H9 (cell line): ENCODE results near the gene AMBRA1. TPM values are rescaled to one million over a fixed set of nuclear protein-coding genes. Genes with fewer than 3 reads are reported as not detected.

Experiments used
- DNase-seq: peaks from one replicate; pipeline ENCODE4 v3.0.0-alpha.2; 2017
- H2AFZ ChIP-seq: one replicate; pipeline ENCODE4 v1.6.1; 2013; ENCODE audit warnings: mild to moderate bottlenecking, low read length, control low read depth, moderate library complexity
- H2AK5ac ChIP-seq: 2 replicates; pipeline ENCODE4 v1.6.1; 2013; ENCODE audit warnings: low read length, control low read depth, mixed read lengths; ENCODE audit not compliant: insufficient read length
- H2BK120ac ChIP-seq: one replicate; pipeline ENCODE4 v1.6.1; 2013; ENCODE audit warnings: low read depth, mild to moderate bottlenecking, low read length, control low read depth, inconsistent platforms; ENCODE audit not compliant: poor library complexity, severe bottlenecking
- H2BK12ac ChIP-seq: 2 replicates; pipeline ENCODE4 v1.6.1; 2013; ENCODE audit warnings: low read length, control low read depth, mixed read lengths, low read depth; ENCODE audit not compliant: insufficient read length
- H2BK15ac ChIP-seq: 2 replicates; pipeline ENCODE4 v1.6.1; 2013; ENCODE audit warnings: low read depth, low read length, control low read depth
- H2BK20ac ChIP-seq: one replicate; pipeline ENCODE4 v1.6.1; 2013; ENCODE audit warnings: low read depth, mild to moderate bottlenecking, low read length, control low read depth, inconsistent platforms; ENCODE audit not compliant: poor library complexity, severe bottlenecking
- H2BK5ac ChIP-seq: 2 replicates; pipeline ENCODE4 v1.6.1; 2013; ENCODE audit warnings: low read length, control low read depth, mixed read lengths; ENCODE audit not compliant: insufficient read length
- H3K14ac ChIP-seq: 2 replicates; pipeline ENCODE4 v1.6.1; 2013; ENCODE audit warnings: low read length, control low read depth; ENCODE audit not compliant: insufficient read depth
- H3K18ac ChIP-seq: 2 replicates; pipeline ENCODE4 v1.6.1; 2013; ENCODE audit warnings: low read depth, mild to moderate bottlenecking, mixed read lengths, low read length, control low read depth; ENCODE audit not compliant: insufficient read length
- H3K23ac ChIP-seq: 2 replicates; pipeline ENCODE4 v1.6.1; 2013; ENCODE audit warnings: low read length, control low read depth, mixed read lengths, low read depth; ENCODE audit not compliant: insufficient read length
- H3K23me2 ChIP-seq: 2 replicates; pipeline ENCODE4 v1.6.1; 2013; ENCODE audit warnings: low read depth, mild to moderate bottlenecking, mixed read lengths, low read length, control low read depth; ENCODE audit not compliant: insufficient read length, poor library complexity, severe bottlenecking
- H3K27ac ChIP-seq: 2 replicates; pipeline ENCODE4 v1.5.1; 2013; ENCODE audit warnings: low read length, control low read depth, mixed read lengths, low read depth; ENCODE audit not compliant: insufficient read length
- H3K27me3 ChIP-seq: 2 replicates; pipeline ENCODE4 v1.6.1; 2013; ENCODE audit warnings: low read length, control low read depth, inconsistent platforms; ENCODE audit not compliant: insufficient read depth
- H3K4ac ChIP-seq: 2 replicates; pipeline ENCODE4 v1.6.1; 2013; ENCODE audit warnings: low read depth, mild to moderate bottlenecking, control low read depth, inconsistent platforms, low read length, moderate library complexity
- H3K4me1 ChIP-seq: 2 replicates; pipeline ENCODE4 v1.6.1; 2013; ENCODE audit warnings: low read length, control low read depth, inconsistent platforms; ENCODE audit not compliant: insufficient read depth
- H3K4me2 ChIP-seq: 2 replicates; pipeline ENCODE4 v1.6.1; 2013; ENCODE audit warnings: low read length, control low read depth, mixed read lengths; ENCODE audit not compliant: insufficient read length, insufficient read depth
- H3K56ac ChIP-seq: 2 replicates; pipeline ENCODE4 v1.6.1; 2013; ENCODE audit warnings: low read depth, mild to moderate bottlenecking, mixed read lengths, low read length, control low read depth; ENCODE audit not compliant: insufficient read length
- H3K79me1 ChIP-seq: 2 replicates; pipeline ENCODE4 v1.6.1; 2013; ENCODE audit warnings: low read depth, mild to moderate bottlenecking, moderate library complexity, low read length, control low read depth, inconsistent platforms; ENCODE audit not compliant: insufficient read depth, poor library complexity, severe bottlenecking
- H3K79me2 ChIP-seq: 2 replicates; pipeline ENCODE4 v1.6.1; 2013; ENCODE audit warnings: low read length, control low read depth, inconsistent platforms; ENCODE audit not compliant: insufficient read depth
- H3K9ac ChIP-seq: 2 replicates; pipeline ENCODE4 v1.6.1; 2013; ENCODE audit warnings: low read length, control low read depth, mixed read lengths; ENCODE audit not compliant: insufficient read length; ENCODE audit errors: extremely low read depth
- H3K9me3 ChIP-seq: one replicate; pipeline ENCODE4 v1.6.1; 2013; ENCODE audit warnings: low read depth, low read length, inconsistent platforms; ENCODE audit not compliant: control insufficient read depth
- H3T11ph ChIP-seq: one replicate; pipeline ENCODE4 v1.6.1; 2013; ENCODE audit warnings: mild to moderate bottlenecking, low read length, control low read depth, inconsistent platforms
- H4K20me1 ChIP-seq: one replicate; pipeline ENCODE4 v1.6.1; 2013; ENCODE audit not compliant: control insufficient read depth, insufficient read length, insufficient read depth
- H4K5ac ChIP-seq: 2 replicates; pipeline ENCODE4 v1.6.1; 2013; ENCODE audit warnings: low read depth, mild to moderate bottlenecking, mixed read lengths, low read length, control low read depth; ENCODE audit not compliant: insufficient read length
- H4K8ac ChIP-seq: replicated peaks from 2 replicates; pipeline ENCODE4 v1.6.1; 2013; ENCODE audit warnings: low read length, control low read depth, mixed read lengths, low read depth; ENCODE audit not compliant: insufficient read length
- H4K91ac ChIP-seq: 2 replicates; pipeline ENCODE4 v1.6.1; 2013; ENCODE audit warnings: low read depth, mild to moderate bottlenecking, moderate library complexity, mixed read lengths, low read length, control low read depth; ENCODE audit not compliant: insufficient read length
- H3K27ac Mint-ChIP-seq, 3 experiments: 2 replicates in 2 of 3; 3 replicates in 1 of 3; pipeline ENCODE4 v1.8.0; 2020 to 2021; ENCODE audit warnings: mixed read lengths in 3 of 3, mild to moderate bottlenecking in 1 of 3, moderate library complexity in 1 of 3
- H3K27me3 Mint-ChIP-seq: 2 replicates; pipeline ENCODE4 v1.8.0; 2021; ENCODE audit warnings: low read depth, mild to moderate bottlenecking, moderate library complexity, mixed read lengths
- H3K36me3 Mint-ChIP-seq, 3 experiments: 2 replicates in 2 of 3; 3 replicates in 1 of 3; pipeline ENCODE4 v1.8.0; 2020 to 2021; ENCODE audit warnings: low read depth in 3 of 3, mixed read lengths in 3 of 3; ENCODE audit not compliant: insufficient read depth in 1 of 3
- H3K4me1 Mint-ChIP-seq, 2 experiments: 2 replicates each; pipeline ENCODE4 v1.8.0; 2020; ENCODE audit warnings: mixed read lengths in 2 of 2
- H3K4me3 Mint-ChIP-seq, 2 experiments: 2 replicates in 1 of 2; 3 replicates in 1 of 2; pipeline ENCODE4 v1.8.0; 2020 to 2021; ENCODE audit warnings: mild to moderate bottlenecking in 2 of 2, mixed read lengths in 2 of 2, moderate library complexity in 1 of 2
- H3K9me3 Mint-ChIP-seq, 2 experiments: 2 replicates in 1 of 2; 3 replicates in 1 of 2; pipeline ENCODE4 v1.8.0; 2020; ENCODE audit warnings: mild to moderate bottlenecking in 2 of 2, mixed read lengths in 2 of 2, moderate library complexity in 1 of 2
- CTCF ChIP-seq: fragments of 200-600 bp; sonication (generic); conservative IDR thresholded peaks from 3 replicates; pipeline ENCODE4 v1.8.0; 2021; ENCODE audit warnings: antibody characterized with exemption, mild to moderate bottlenecking
- WGBS: extraction: QIAGEN DNeasy Blood & Tissue Kit; methylation state at CpG from one replicate; pipeline ENCODE4 v1.1.7; 2013; ENCODE audit warnings: missing lambda C conversion rate, low lambda C conversion rate, mixed read lengths; ENCODE audit not compliant: insufficient read length; ENCODE audit errors: extremely low coverage; 5-methylcytosine and 5-hydroxymethylcytosine counted together
- total RNA-seq: library from RNA; stranded (reverse); gene quantifications from 2 replicates; pipeline ENCODE4 v1.2.1, GENCODE V29; 2021

Gene AMBRA1
- total RNA-seq, 1 experiment from 2014 or later = 37.5 TPM

DNA sequence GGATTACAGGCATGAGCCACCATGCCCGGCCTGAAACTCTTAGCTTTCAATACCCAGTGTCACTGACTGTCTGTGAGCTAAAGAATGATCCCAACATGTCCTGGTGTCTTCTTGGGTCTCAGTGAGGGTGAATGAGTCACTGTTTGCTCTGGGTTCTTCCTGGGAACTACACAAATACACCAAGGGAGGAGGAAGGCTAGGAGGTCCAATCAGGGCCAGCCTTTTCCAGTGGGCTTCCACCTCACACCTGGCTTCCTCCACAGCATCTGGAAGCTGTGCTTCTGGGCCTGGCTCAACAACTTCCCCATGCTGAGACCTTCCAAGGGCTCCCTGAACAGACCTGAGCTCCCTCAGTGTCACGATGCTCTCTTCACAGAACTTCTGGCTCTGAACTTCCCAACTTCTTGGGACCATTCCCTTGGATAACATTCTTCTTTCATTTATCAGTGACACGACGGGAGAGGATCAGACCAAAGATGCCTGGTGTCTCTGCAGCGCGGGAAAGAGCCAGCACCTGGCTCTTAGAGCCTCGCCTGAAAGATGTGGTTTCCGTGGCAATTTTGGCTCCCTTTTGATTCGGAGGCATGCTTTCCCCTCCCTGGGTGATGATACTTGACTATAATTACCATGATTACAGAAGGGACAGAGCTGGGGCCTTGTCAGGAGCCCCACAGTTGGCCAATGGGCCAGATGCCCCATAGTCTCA, 179.9 kb downstream of the AMBRA1 start:
- Histone ChIP-seq H2BK120ac (no peak overlapping the region), H2AK5ac (no peak overlapping the region), H3K9me3 (no peaks in the 10 kb centered on the region), H3K79me1 (no peaks in the 10 kb centered on the region), H3K14ac (no peak overlapping the region), H2BK20ac (no peak overlapping the region), H3K56ac (no peak overlapping the region), H2BK15ac (no peak overlapping the region), H2BK12ac (no peak overlapping the region), H3K27me3 (no peaks in the 10 kb centered on the region), H4K20me1 (no peaks in the 10 kb centered on the region), H3K4me1 (no peaks in the 10 kb centered on the region), H2BK5ac (no peak overlapping the region), H3K9ac (no peak overlapping the region), H3T11ph (no peak overlapping the region), H3K4me2 (no peak overlapping the region), H3K27ac (no peak overlapping the region), H3K23me2 (no peaks in the 10 kb centered on the region), H4K91ac (no peak overlapping the region), H3K4ac (no peak overlapping the region), H4K8ac (no peak overlapping the region), H3K79me2 (no peaks in the 10 kb centered on the region), H4K5ac (no peak overlapping the region), H3K23ac (no peak overlapping the region), H3K18ac (no peak overlapping the region), H2AFZ (no peak overlapping the region)
- no peak for DNase-seq
- Mint-ChIP-seq H3K4me3 (no peak overlapping the region), H3K9me3 (no peaks in the 10 kb centered on the region), H3K36me3 (peaks cover 16 to 43% (median 21%) of the 10 kb centered on the region in 3 experiments), H3K27ac (peak overlapping the region in 1 of 3 experiments; percentile 35; a peak in 3 of 7 replicates), H3K4me1 (peaks cover 10 to 36% of the 10 kb centered on the region in 2 experiments), H3K27me3 (no peaks in the 10 kb centered on the region)
- TF ChIP-seq CTCF = no peak
- WGBS = no CpG with 5 or more reads among the region's 9 CpGs
